ENCODE measurements around the gene RPS6KA5. TPM values are rescaled to one million over a fixed set of nuclear protein-coding genes. Genes with fewer than 3 reads are reported as not detected.

RPS6KA5 gene
- total RNA-seq, 1 experiment from 2014 or later: 2.6 TPM

DNA sequence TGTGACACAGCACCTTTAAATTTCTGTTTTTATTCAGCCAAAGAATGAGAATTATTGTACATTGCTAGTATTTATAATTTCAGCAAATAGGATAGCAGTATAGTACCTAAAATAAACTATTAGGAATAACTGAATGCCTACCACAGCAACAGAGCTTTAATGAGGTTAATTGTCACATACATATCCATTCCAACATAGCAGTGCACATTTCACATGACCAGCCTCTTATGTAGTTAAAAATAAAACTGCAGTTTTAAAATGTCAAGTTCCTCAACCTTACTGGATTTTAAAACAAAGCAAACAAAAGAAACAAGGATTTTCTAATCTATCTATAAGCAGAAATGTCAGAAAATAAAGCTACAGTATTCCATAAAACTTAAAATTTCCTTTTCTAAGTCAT, 193.6 kb downstream of the RPS6KA5 start:
- ATAC-seq (no peak), DNase-seq (ENCODE audit: low read depth, low spot score) (no peak)
- H3K4me1 ChIP-seq (ENCODE audit: control insufficient read depth, insufficient read depth, low read length): no peaks in the 10 kb centered on the region
- POLR2A ChIA-PET: no interaction called here
- TF ChIP-seq SIN3A (IDR thresholded peaks at IDR 0.05; ENCODE audit: borderline replicate concordance, insufficient read depth, low read depth, low read length) (no peak), POLR2AphosphoS5 (IDR thresholded peaks at IDR 0.05; ENCODE audit: low read depth, low read length) (no peak)
- TF ChIP-seq, protein P1, sequence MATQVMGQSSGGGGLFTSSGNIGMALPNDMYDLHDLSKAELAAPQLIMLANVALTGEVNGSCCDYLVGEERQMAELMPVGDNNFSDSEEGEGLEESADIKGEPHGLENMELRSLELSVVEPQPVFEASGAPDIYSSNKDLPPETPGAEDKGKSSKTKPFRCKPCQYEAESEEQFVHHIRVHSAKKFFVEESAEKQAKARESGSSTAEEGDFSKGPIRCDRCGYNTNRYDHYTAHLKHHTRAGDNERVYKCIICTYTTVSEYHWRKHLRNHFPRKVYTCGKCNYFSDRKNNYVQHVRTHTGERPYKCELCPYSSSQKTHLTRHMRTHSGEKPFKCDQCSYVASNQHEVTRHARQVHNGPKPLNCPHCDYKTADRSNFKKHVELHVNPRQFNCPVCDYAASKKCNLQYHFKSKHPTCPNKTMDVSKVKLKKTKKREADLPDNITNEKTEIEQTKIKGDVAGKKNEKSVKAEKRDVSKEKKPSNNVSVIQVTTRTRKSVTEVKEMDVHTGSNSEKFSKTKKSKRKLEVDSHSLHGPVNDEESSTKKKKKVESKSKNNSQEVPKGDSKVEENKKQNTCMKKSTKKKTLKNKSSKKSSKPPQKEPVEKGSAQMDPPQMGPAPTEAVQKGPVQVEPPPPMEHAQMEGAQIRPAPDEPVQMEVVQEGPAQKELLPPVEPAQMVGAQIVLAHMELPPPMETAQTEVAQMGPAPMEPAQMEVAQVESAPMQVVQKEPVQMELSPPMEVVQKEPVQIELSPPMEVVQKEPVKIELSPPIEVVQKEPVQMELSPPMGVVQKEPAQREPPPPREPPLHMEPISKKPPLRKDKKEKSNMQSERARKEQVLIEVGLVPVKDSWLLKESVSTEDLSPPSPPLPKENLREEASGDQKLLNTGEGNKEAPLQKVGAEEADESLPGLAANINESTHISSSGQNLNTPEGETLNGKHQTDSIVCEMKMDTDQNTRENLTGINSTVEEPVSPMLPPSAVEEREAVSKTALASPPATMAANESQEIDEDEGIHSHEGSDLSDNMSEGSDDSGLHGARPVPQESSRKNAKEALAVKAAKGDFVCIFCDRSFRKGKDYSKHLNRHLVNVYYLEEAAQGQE (IDR thresholded peaks at IDR 0.05; ENCODE audit: insufficient read depth in 1 of 2, low read depth in 2 of 2, low read length in 1 of 2): no peak
- TF ChIP-seq, protein P2, sequence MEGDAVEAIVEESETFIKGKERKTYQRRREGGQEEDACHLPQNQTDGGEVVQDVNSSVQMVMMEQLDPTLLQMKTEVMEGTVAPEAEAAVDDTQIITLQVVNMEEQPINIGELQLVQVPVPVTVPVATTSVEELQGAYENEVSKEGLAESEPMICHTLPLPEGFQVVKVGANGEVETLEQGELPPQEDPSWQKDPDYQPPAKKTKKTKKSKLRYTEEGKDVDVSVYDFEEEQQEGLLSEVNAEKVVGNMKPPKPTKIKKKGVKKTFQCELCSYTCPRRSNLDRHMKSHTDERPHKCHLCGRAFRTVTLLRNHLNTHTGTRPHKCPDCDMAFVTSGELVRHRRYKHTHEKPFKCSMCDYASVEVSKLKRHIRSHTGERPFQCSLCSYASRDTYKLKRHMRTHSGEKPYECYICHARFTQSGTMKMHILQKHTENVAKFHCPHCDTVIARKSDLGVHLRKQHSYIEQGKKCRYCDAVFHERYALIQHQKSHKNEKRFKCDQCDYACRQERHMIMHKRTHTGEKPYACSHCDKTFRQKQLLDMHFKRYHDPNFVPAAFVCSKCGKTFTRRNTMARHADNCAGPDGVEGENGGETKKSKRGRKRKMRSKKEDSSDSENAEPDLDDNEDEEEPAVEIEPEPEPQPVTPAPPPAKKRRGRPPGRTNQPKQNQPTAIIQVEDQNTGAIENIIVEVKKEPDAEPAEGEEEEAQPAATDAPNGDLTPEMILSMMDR (IDR thresholded peaks at IDR 0.05): no peak
- intact Hi-C loops (cut with micrococcal nuclease; ENCODE audit: unreplicated experiment): no loop called here
- no peak overlapping the region for H3K27ac ChIP-seq (ENCODE audit: low read length)
- H3K36me3 ChIP-seq (ENCODE audit: control insufficient read depth, insufficient read depth, low read length): no peaks in the 10 kb centered on the region
- no peaks in the 10 kb centered on the region for H3K9me3 ChIP-seq (ENCODE audit: control insufficient read depth, insufficient read depth, low read depth, low read length)
- CTCF ChIA-PET: interaction anchor here (0.6 kb wide), 1 partner anchor 108 kb away, joined by 6 read pairs; no protein-coding TSS in a partner anchor
- no peaks in the 10 kb centered on the region for H3K27me3 ChIP-seq (ENCODE audit: control insufficient read depth, insufficient read depth, low read length)
- no peak overlapping the region for H3K4me3 ChIP-seq (ENCODE audit: low read depth in 2 of 2, low read length in 2 of 2)
- no TSS peak for BruUV-seq (replicated peaks)
- in situ Hi-C loops (cut with HindIII; ENCODE audit: low pct_unique_long_range_greater_than_20kb, low sequenced_read_pairs): no loop called here

DNA sequence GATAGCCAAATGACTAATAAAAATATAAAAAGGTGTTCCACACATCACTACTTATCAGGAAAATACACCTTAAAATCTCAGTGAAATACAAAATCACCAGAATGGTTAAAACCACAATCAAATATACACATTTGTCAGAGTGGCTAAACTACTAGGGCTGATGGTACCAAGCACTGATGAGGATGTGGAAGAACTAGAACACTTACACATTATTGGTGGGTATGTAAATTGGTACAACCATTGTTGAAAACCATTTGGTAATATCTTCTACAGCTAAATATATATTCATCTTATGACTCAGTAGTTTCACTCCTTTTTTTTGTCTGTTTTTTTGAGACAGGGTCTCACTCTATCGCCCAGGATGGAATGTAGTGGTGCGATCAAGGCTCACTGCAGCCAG, 195.7 kb downstream of the RPS6KA5 start:
- CTCF ChIA-PET: no interaction called here
- POLR2A ChIA-PET: no interaction called here
- ATAC-seq (no peak), DNase-seq (ENCODE audit: low read depth, low spot score) (no peak)
- intact Hi-C loops (cut with micrococcal nuclease; ENCODE audit: unreplicated experiment): no loop called here
- Histone ChIP-seq H3K27ac (ENCODE audit: low read length) (no peak overlapping the region), H3K36me3 (ENCODE audit: control insufficient read depth, insufficient read depth, low read length) (no peaks in the 10 kb centered on the region), H3K27me3 (ENCODE audit: control insufficient read depth, insufficient read depth, low read length) (no peaks in the 10 kb centered on the region), H3K4me3 (ENCODE audit: low read depth in 2 of 2, low read length in 2 of 2) (no peak overlapping the region), H3K9me3 (ENCODE audit: control insufficient read depth, insufficient read depth, low read depth, low read length) (no peaks in the 10 kb centered on the region), H3K4me1 (ENCODE audit: control insufficient read depth, insufficient read depth, low read length) (no peaks in the 10 kb centered on the region)
- TF ChIP-seq POLR2AphosphoS5 (IDR thresholded peaks at IDR 0.05; ENCODE audit: low read depth, low read length) (no peak), SIN3A (IDR thresholded peaks at IDR 0.05; ENCODE audit: borderline replicate concordance, insufficient read depth, low read depth, low read length) (no peak), TCF7L2 (IDR thresholded peaks at IDR 0.05; ENCODE audit: low read depth, low read length) (no peak)
- TF ChIP-seq, protein P1 (IDR thresholded peaks at IDR 0.05; ENCODE audit: insufficient read depth in 1 of 2, low read depth in 2 of 2, low read length in 1 of 2): no peak
- TF ChIP-seq, protein P2 (IDR thresholded peaks at IDR 0.05): no peak
- in situ Hi-C loops (cut with HindIII; ENCODE audit: low pct_unique_long_range_greater_than_20kb, low sequenced_read_pairs): no loop called here
- BruUV-seq (replicated peaks): no TSS peak
